Motor neuron (in vitro differentiated cells): Measurements from ENCODE around the gene RAB44. TPM values are rescaled to one million over a fixed set of nuclear protein-coding genes. Genes with fewer than 3 reads are reported as not detected.

Experiments
- ATAC-seq, 8 experiments: fragments of 200-7000 bp; cut with Tn5 transposase; replicated peaks in 6 of 8; 2 replicates each; pipeline ENCODE4 v1.8.0; 2021; ENCODE audit warnings: mild to moderate bottlenecking in 8 of 8, moderate library complexity in 8 of 8
- H3K27ac ChIP-seq, 2 donors: fragments of 250-450 bp; sonication (Bioruptor Pico); 2 replicates each; pipeline ENCODE4 v1.9.0; 2021; ENCODE audit warnings: antibody characterized with exemption in 2 of 2, mild to moderate bottlenecking in 2 of 2, moderate library complexity in 1 of 2
- H3K4me1 ChIP-seq, 2 donors: fragments of 250-450 bp; sonication (Bioruptor Pico); replicated peaks in 1 of 2; 2 replicates each; pipeline ENCODE4 v1.6.1; 2021; ENCODE audit warnings: antibody characterized with exemption in 2 of 2, mild to moderate bottlenecking in 2 of 2, moderate library complexity in 1 of 2
- H3K4me3 ChIP-seq, 5 donors: fragments of 250-450 bp; sonication (Bioruptor Pico); 2 replicates each; pipeline ENCODE4 v1.9.0; 2021; ENCODE audit warnings: antibody characterized with exemption in 5 of 5, mild to moderate bottlenecking in 5 of 5, moderate library complexity in 4 of 5
- WGBS, 10 experiments: fragments of 450-650 bp; shearing (Covaris generic); methylation state at CpG; one replicate each; pipeline ENCODE4 v1.0.0; 2022; 5-methylcytosine and 5-hydroxymethylcytosine counted together
- in situ Hi-C, 9 experiments: fragments of 400-800 bp; cut with MboI; loops; one replicate each; pipeline ENCODE4 v1.15.0; 2021; ENCODE audit warnings: low sequenced_read_pairs in 9 of 9, low pct_unique_long_range_greater_than_20kb in 2 of 9; ENCODE audit not compliant: unreplicated experiment in 9 of 9
- total RNA-seq, 8 experiments: library from RNA; unstranded; fragments of 300-600 nt; gene quantifications; 2 replicates each; pipeline versions ENCODE4 v1.2.3 to v1.2.4, GENCODE V29; 2022

Gene RAB44
- total RNA-seq, 8 experiments from 2014 or later: 0.07 to 0.33 (median 0.09) TPM; not detected in 3

DNA sequence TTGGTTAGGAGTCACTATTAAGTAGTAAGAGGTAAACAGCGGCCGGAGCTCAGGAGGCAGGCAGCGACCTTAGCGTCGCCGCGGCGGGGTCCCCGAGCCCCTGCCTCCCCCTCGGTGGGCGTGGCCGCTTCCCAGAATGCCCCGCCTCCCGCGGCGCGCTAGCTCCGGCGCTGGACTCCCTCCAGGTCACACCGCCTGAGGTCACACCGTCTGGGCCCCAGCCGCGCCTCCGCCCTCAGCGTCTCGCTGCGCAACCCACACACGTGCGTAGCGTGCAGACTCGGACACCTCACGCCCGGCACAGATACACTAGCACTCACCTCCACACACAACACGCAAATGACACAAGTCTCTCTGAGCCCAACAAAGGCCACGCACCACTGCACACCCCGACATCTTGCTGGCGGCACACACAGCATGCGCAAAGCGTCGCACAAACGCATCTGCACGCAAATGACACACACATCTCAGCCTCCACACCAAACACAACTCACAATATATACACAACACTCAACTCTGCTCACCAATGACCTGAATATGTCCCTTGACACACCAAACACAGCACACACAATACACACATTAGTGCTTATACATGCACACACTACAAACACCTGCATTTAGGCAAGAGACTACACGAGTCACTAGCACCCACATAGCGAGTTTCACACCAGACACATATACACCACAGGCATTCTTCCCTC is 36.7 kb upstream of the RAB44 start:
- in situ Hi-C loops: no loop called here

DNA sequence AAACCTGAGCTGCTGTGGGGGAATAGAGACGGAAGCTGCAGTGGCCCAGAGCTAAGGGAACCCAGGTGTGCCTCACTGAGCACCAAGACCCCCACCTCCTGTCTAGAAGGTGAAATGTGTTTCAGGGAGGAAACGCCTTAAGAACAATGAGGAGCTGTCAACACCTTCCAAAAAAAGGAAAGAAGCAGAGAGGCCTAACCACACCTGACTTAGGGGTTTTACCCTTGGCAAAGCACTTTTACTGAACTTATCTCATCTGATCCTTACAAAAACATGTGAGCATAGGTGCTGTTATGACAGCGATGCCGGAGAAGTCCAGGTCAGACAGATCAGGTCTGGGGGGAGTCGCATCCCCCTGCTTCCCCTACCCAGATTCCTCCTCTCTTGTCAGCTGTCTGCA is 35.2 kb upstream of the RAB44 start:
- H3K27ac ChIP-seq: no peak overlapping the region
- no peak overlapping the region for H3K4me3 ChIP-seq
- no peak for ATAC-seq
- in situ Hi-C loops: no loop called here
- peaks cover 17 to 23% of the 10 kb centered on the region in 2 donors for H3K4me1 ChIP-seq
- WGBS, 10 experiments: 87 to 100% (median 95%) methylated on average over 1 to 4 of the region's 5 CpGs; no CpG with 5 or more reads in 3 of the 10 experiments

More for the DNA sequence above, 36.7 kb upstream of the RAB44 start:
- no peak overlapping the region for H3K4me3 ChIP-seq
- peak; percentile 43 to 90 (median 84) for ATAC-seq
- 9 to 100% (median 80%) methylated on average over 1 to 13 of the region's 44 CpGs; no CpG with 5 or more reads in 5 of the 10 experiments for WGBS, 10 experiments
- no peak overlapping the region for H3K27ac ChIP-seq
- H3K4me1 ChIP-seq: peaks cover 3 to 8% of the 10 kb centered on the region in 2 donors

DNA sequence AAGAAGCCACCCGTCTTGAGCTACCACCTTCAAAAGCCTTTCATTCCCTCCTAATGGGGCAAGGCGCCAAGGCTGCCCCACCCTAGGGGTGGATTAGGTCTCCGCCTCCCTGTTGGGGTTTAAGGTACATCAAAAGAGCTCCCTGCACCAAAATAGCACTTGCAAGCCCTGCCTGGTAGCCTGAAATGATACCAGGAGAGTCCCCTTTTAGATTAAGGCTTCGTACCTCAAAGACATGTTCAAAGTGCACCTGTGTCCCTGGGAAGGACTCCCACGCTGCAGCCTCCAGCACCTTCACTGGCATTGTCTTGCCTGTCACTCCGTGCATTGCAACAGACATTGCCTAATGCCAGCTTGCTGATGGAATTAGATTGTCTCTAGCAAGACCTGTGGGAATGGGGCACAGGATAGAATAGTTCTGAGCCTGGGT is 34.8 kb upstream of the RAB44 start:
- Histone ChIP-seq H3K4me3 (no peak overlapping the region), H3K27ac (no peak overlapping the region), H3K4me1 (peaks cover 21 to 27% of the 10 kb centered on the region in 2 donors)
- in situ Hi-C loops: no loop called here
- ATAC-seq: no peak
- 70 to 91% (median 80%) methylated on average over 2 to 3 of the region's 6 CpGs; no CpG with 5 or more reads in 7 of the 10 experiments for WGBS, 10 experiments

DNA sequence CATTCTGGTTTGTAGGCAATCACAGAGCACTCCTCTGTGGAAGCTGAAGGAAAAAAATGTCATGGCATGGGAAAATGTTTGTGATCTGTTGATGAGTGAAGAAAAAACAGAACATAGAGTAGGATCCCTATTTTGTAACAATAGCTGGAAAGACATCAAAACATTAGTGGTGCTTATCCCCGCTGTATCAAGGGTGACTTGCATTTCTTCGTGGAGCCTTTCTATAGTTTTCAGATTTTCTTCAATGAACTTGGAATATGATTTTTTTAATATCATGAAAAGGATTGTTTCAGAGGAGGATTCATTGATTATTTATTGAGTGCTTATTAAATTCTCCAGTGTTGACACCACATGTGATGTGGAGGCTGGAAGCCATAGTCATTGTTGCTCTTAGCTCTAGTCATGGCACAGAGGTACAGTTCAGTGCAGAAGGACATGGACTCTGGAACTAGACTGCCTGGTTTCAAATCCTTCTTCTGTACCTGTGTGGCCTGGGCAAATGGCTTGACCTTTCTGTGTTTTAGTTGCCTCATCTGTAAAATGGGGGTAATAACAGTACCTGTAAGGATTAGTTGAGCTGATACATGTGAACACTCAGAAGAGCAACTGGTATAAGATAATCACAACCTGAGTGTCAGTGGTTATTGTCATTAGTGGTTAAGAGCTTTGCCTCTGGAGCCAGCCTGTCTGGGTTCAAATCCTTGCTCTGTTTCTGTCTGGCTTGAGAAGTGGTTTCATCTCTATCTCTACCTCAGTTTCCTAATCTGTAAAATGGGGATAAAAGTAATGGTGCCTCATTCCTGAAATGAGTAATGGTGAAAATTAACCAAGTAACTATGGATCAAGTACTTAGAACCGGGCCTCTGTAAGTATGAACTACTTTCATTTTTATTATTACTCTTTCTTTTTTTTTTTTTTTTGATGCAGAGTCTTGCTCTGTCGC is 33.9 kb upstream of the RAB44 start:
- Histone ChIP-seq H3K4me3 (no peak overlapping the region), H3K27ac (no peak overlapping the region), H3K4me1 (peaks cover 23 to 31% of the 10 kb centered on the region in 2 donors)
- in situ Hi-C loops: no loop called here
- 57 to 100% (median 89%) methylated on average over 1 to 4 of the region's 4 CpGs; no CpG with 5 or more reads in 2 of the 10 experiments for WGBS, 10 experiments
- ATAC-seq: no peak

GRCh38 chr6:36665180-36665579 is 32.4 kb upstream of the RAB44 start:
- no peak overlapping the region for H3K4me3 ChIP-seq
- ATAC-seq: no peak
- in situ Hi-C loops: no loop called here
- H3K4me1 ChIP-seq: peaks cover 27 to 31% of the 10 kb centered on the region in 2 donors
- 84 to 100% (median 94%) methylated on average over 1 to 4 of the region's 4 CpGs; no CpG with 5 or more reads in 4 of the 10 experiments for WGBS, 10 experiments
- no peak overlapping the region for H3K27ac ChIP-seq

DNA sequence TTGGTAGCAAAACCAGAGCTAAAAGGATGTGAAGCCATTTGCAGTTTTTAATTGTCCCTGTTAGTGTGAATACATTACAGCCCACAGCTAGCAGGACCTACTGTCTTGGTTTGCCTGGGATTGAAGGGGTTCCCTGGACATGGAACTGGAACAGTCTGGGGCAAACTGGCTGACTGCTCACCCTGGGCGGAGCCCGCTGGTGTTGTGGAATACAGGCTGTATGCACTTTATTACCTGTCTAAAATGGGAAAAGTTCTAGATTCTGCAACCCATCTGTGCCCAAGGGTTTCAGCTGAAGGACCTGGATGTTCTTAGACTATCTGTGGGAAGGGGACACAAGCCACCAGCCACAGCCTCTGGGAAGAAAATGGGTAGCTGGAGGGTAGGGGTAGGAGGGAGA is 31.3 kb upstream of the RAB44 start:
- WGBS, 10 experiments: 90 to 100% (median 94%) methylated on average over 2 of the region's 2 CpGs; no CpG with 5 or more reads in 7 of the 10 experiments
- H3K27ac ChIP-seq: peak overlapping the region; percentile 88 to 92
- H3K4me1 ChIP-seq: peaks cover 24 to 26% of the 10 kb centered on the region in 2 donors
- in situ Hi-C loops: no loop called here
- no peak overlapping the region for H3K4me3 ChIP-seq
- ATAC-seq: peak in 3 of 8 experiments; percentile 3 to 13 (median 9)

DNA sequence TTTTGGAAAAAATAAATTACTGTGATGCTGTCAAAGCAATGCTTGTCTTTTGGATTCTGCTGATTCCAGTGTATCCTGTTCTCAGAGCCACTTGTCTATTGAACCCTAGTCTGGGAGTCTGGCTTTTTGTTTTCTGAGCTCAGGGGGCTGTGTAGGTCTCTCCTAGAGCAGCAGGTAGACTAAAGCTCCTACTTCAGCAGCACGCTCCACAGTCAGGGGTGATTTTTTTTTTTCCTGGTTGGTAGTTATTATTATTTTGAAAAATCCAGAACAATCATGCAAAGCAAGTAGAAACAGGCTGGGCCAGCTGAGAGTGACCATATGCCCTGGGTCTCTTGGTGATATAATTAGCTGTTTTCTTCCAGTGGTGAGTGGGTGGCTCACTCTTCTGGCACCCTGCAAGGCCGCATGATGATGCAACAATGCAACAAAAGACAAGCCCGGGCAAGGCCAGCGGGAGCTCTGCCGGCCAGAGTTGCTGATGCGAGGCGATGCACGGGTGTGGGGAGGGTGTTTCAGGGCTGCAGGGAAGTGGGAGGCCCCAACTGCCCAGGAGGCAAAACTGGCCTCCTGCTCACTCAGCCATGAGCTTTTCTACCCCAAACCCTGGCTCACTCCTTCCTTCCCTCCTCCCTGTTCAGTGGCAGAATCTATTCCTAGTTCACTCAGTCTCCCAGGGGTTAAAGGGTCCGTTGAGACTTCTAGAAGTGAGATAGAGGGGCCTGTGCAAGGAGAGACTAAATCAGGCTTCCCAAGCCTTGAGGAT is 30.6 kb upstream of the RAB44 start:
- WGBS, 10 experiments: 5 to 50% (median 17%) methylated on average over 1 to 9 of the region's 9 CpGs; no CpG with 5 or more reads in 3 of the 10 experiments
- Histone ChIP-seq H3K4me1 (peaks cover 24 to 26% of the 10 kb centered on the region in 2 donors), H3K4me3 (no peak overlapping the region), H3K27ac (peak overlapping the region; percentile 88 to 92)
- peak; percentile 95 to 98 (median 96) for ATAC-seq
- in situ Hi-C loops: no loop called here

GRCh38 chr6:36668591-36668990 is 29.0 kb upstream of the RAB44 start:
- ATAC-seq: no peak
- Histone ChIP-seq H3K4me1 (peaks cover 24 to 26% of the 10 kb centered on the region in 2 donors), H3K4me3 (no peak overlapping the region), H3K27ac (no peak overlapping the region)
- 75 to 100% (median 88%) methylated on average over 3 to 6 of the region's 7 CpGs; no CpG with 5 or more reads in 4 of the 10 experiments for WGBS, 10 experiments
- in situ Hi-C loops: no loop called here

DNA sequence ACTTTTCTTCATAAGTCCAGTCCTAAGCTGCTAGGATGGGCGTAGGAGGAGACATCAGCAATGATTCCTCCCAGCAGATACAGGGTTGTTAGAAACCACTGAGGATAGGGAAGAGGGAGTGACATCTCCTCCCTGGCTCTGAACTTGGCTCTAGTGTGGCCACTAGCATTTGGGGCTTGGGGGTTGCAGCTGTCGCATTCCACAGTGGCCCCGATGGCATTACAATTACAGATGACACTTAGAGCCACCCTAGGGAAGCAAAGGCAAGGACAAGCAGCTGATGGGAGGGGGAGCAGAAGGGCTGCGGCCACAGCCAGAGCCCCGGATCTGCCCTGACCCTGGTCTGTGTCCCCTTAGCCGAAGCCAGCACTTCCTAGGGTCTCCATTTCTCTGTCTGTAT is 28.6 kb upstream of the RAB44 start:
- H3K4me1 ChIP-seq: peaks cover 24 to 26% of the 10 kb centered on the region in 2 donors
- no peak for ATAC-seq
- in situ Hi-C loops: no loop called here
- no peak overlapping the region for H3K4me3 ChIP-seq
- 64 to 100% (median 80%) methylated on average over 1 to 4 of the region's 6 CpGs; no CpG with 5 or more reads in 5 of the 10 experiments for WGBS, 10 experiments
- H3K27ac ChIP-seq: no peak overlapping the region

GRCh38 chr6:36670271-36670670 is 27.4 kb upstream of the RAB44 start:
- Histone ChIP-seq H3K4me1 (peaks cover 24 to 26% of the 10 kb centered on the region in 2 donors), H3K4me3 (no peak overlapping the region), H3K27ac (no peak overlapping the region)
- 60 to 100% (median 92%) methylated on average over 1 to 7 of the region's 7 CpGs; no CpG with 5 or more reads in 2 of the 10 experiments for WGBS, 10 experiments
- ATAC-seq: no peak
- in situ Hi-C loops: no loop called here

GRCh38 chr6:36671687-36672375 is 25.8 kb upstream of the RAB44 start:
- peaks cover 21 to 27% of the 10 kb centered on the region in 2 donors for H3K4me1 ChIP-seq
- in situ Hi-C loops: no loop called here
- peak in 1 of 8 experiments; percentile 7 for ATAC-seq

GRCh38 chr6:36673882-36674281 is 23.7 kb upstream of the RAB44 start:
- in situ Hi-C loops: no loop called here
- WGBS, 10 experiments: 67 to 100% (median 88%) methylated on average over 1 to 10 of the region's 10 CpGs
- Histone ChIP-seq H3K4me1 (peaks cover 22 to 28% of the 10 kb centered on the region in 2 donors), H3K27ac (no peak overlapping the region), H3K4me3 (no peak overlapping the region)
- no peak for ATAC-seq

More at GRCh38 chr6:36671687-36672375, 25.8 kb upstream of the RAB44 start:
- Histone ChIP-seq H3K4me3 (no peak overlapping the region), H3K27ac (no peak overlapping the region)
- 48 to 100% (median 74%) methylated on average over 1 to 3 of the region's 6 CpGs; no CpG with 5 or more reads in 5 of the 10 experiments for WGBS, 10 experiments
